Mammary epithelial cell (primary cell): ENCODE data around the gene RNF43.

ENCODE experiments used
- EZH2 ChIP-seq: IDR thresholded peaks from 2 replicates; pipeline ENCODE4 v1.6.1; 2012; ENCODE audit warnings: low read length, inconsistent platforms, borderline replicate concordance
- TF ChIP-seq, protein P1 (sequence below), 2 donors: IDR thresholded peaks in 1 of 2; conservative IDR thresholded peaks in 1 of 2; 2 replicates each; pipeline ENCODE4 v1.5.1; 2011 to 2012; ENCODE audit warnings: inconsistent platforms in 2 of 2, low read length in 2 of 2, mild to moderate bottlenecking in 2 of 2, control low read depth in 1 of 2, low read depth in 1 of 2; ENCODE audit not compliant: insufficient read depth in 1 of 2; ENCODE audit errors: extremely low read depth in 1 of 2

GRCh38 chr17:58411408-58411894 lies 5.9 kb downstream of the RNF43 start:
- TF ChIP-seq, protein P1, sequence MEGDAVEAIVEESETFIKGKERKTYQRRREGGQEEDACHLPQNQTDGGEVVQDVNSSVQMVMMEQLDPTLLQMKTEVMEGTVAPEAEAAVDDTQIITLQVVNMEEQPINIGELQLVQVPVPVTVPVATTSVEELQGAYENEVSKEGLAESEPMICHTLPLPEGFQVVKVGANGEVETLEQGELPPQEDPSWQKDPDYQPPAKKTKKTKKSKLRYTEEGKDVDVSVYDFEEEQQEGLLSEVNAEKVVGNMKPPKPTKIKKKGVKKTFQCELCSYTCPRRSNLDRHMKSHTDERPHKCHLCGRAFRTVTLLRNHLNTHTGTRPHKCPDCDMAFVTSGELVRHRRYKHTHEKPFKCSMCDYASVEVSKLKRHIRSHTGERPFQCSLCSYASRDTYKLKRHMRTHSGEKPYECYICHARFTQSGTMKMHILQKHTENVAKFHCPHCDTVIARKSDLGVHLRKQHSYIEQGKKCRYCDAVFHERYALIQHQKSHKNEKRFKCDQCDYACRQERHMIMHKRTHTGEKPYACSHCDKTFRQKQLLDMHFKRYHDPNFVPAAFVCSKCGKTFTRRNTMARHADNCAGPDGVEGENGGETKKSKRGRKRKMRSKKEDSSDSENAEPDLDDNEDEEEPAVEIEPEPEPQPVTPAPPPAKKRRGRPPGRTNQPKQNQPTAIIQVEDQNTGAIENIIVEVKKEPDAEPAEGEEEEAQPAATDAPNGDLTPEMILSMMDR (conservative IDR thresholded peaks at IDR 0.05 in 1 of 2, IDR thresholded peaks at IDR 0.05 in 1 of 2; ENCODE audit: extremely low read depth in 1 of 2, insufficient read depth in 1 of 2, low read depth in 1 of 2, low read length in 2 of 2), result no peak
- TF ChIP-seq EZH2, result no peak
